ENCODE results near the gene METTL21A. TPM values are rescaled to one million over a fixed set of nuclear protein-coding genes. Genes with fewer than 3 reads are reported as not detected.

METTL21A gene
- total and polyA plus RNA-seq, 2 donors (not counting 1 experiment from before 2014, with no cell fraction given), result 9.4 to 11.4 TPM

- Histone ChIP-seq H4K20me1 (ENCODE audit: control insufficient read depth, extremely low read depth, insufficient read depth, low read length) (no peaks in the 10 kb centered on the region), H2AFZ (ENCODE audit: low read length) (no peak overlapping the region), H3K27me3 (ENCODE audit: control insufficient read depth, insufficient read depth, low read length) (no peaks in the 10 kb centered on the region), H3K79me2 (ENCODE audit: control insufficient read depth, insufficient read depth, low read length) (no peaks in the 10 kb centered on the region), H3K4me2 (ENCODE audit: extremely low read depth, insufficient read depth, low read length) (no peak overlapping the region), H3K9ac (ENCODE audit: insufficient read depth, low read length) (no peak overlapping the region), H3K4me1 (ENCODE audit: control insufficient read depth, extremely low read depth, insufficient read depth, low read length) (peaks cover 12% of the 10 kb centered on the region), H3K9me3 (ENCODE audit: control insufficient read depth, insufficient read depth, low read depth, low read length) (no peaks in the 10 kb centered on the region), H3K4me3 (replicated peaks in 1 of 4; ENCODE audit: control extremely low read depth in 1 of 4, insufficient read depth in 1 of 4, low read depth in 3 of 4, low read length in 4 of 4) (no peak overlapping the region), H3K36me3 (ENCODE audit: control insufficient read depth, insufficient read depth, low read length) (no peaks in the 10 kb centered on the region), H3K27ac (ENCODE audit: insufficient read depth, low read length) (peak overlapping the region; percentile 87)
- peak; percentile 46 to 66 for DNase-seq (ENCODE audit: low read depth in 2 of 2)
- TF ChIP-seq CTCF (conservative IDR thresholded peaks at IDR 0.05 in 1 of 2, IDR thresholded peaks at IDR 0.05 in 1 of 2; ENCODE audit: low read depth in 1 of 2, low read length in 2 of 2), result no peak
- no peak for TF ChIP-seq EZH2 (IDR thresholded peaks at IDR 0.05; ENCODE audit: low read length, missing control alignments)
Observed at GRCh38 chr2:207616185-207616584, 9.0 kb downstream of the METTL21A start.

- TF ChIP-seq EZH2 (IDR thresholded peaks at IDR 0.05; ENCODE audit: low read length, missing control alignments), result no peak
- TF ChIP-seq CTCF (conservative IDR thresholded peaks at IDR 0.05 in 1 of 2, IDR thresholded peaks at IDR 0.05 in 1 of 2; ENCODE audit: low read depth in 1 of 2, low read length in 2 of 2), result no peak
- H3K79me2 ChIP-seq (ENCODE audit: control insufficient read depth, insufficient read depth, low read length), result no peaks in the 10 kb centered on the region
- no peak for DNase-seq (ENCODE audit: low read depth in 2 of 2)
Observed at GRCh38 chr2:207614824-207615223, 10.4 kb downstream of the METTL21A start.

GRCh38 chr2:207612714-207613113 is 12.5 kb downstream of the METTL21A start:
- H2AFZ ChIP-seq (ENCODE audit: low read length), result no peak overlapping the region
- H3K27me3 ChIP-seq (ENCODE audit: control insufficient read depth, insufficient read depth, low read length), result no peaks in the 10 kb centered on the region
- H3K36me3 ChIP-seq (ENCODE audit: control insufficient read depth, insufficient read depth, low read length), result no peaks in the 10 kb centered on the region
- peaks cover 8% of the 10 kb centered on the region for H3K4me1 ChIP-seq (ENCODE audit: control insufficient read depth, extremely low read depth, insufficient read depth, low read length)
- H3K79me2 ChIP-seq (ENCODE audit: control insufficient read depth, insufficient read depth, low read length), result no peaks in the 10 kb centered on the region
- H4K20me1 ChIP-seq (ENCODE audit: control insufficient read depth, extremely low read depth, insufficient read depth, low read length), result no peaks in the 10 kb centered on the region
- TF ChIP-seq CTCF (conservative IDR thresholded peaks at IDR 0.05 in 1 of 2, IDR thresholded peaks at IDR 0.05 in 1 of 2; ENCODE audit: low read depth in 1 of 2, low read length in 2 of 2) (no peak), EZH2 (IDR thresholded peaks at IDR 0.05; ENCODE audit: low read length, missing control alignments) (no peak)
- no peak overlapping the region for H3K9ac ChIP-seq (ENCODE audit: insufficient read depth, low read length)
- no peaks in the 10 kb centered on the region for H3K9me3 ChIP-seq (ENCODE audit: control insufficient read depth, insufficient read depth, low read depth, low read length)
- DNase-seq (ENCODE audit: low read depth in 2 of 2), result no peak
- H3K27ac ChIP-seq (ENCODE audit: insufficient read depth, low read length), result no peak overlapping the region
- no peak overlapping the region for H3K4me2 ChIP-seq (ENCODE audit: extremely low read depth, insufficient read depth, low read length)
- H3K4me3 ChIP-seq (replicated peaks in 1 of 4; ENCODE audit: control extremely low read depth in 1 of 4, insufficient read depth in 1 of 4, low read depth in 3 of 4, low read length in 4 of 4), result no peak overlapping the region

More at GRCh38 chr2:207614824-207615223, 10.4 kb downstream of the METTL21A start:
- no peak overlapping the region for H3K4me3 ChIP-seq (replicated peaks in 1 of 4; ENCODE audit: control extremely low read depth in 1 of 4, insufficient read depth in 1 of 4, low read depth in 3 of 4, low read length in 4 of 4)
- H3K36me3 ChIP-seq (ENCODE audit: control insufficient read depth, insufficient read depth, low read length), result no peaks in the 10 kb centered on the region
- H3K27ac ChIP-seq (ENCODE audit: insufficient read depth, low read length), result no peak overlapping the region
- H3K9ac ChIP-seq (ENCODE audit: insufficient read depth, low read length), result no peak overlapping the region
- H4K20me1 ChIP-seq (ENCODE audit: control insufficient read depth, extremely low read depth, insufficient read depth, low read length), result no peaks in the 10 kb centered on the region
- no peak overlapping the region for H2AFZ ChIP-seq (ENCODE audit: low read length)
- no peaks in the 10 kb centered on the region for H3K27me3 ChIP-seq (ENCODE audit: control insufficient read depth, insufficient read depth, low read length)
- H3K4me2 ChIP-seq (ENCODE audit: extremely low read depth, insufficient read depth, low read length), result no peak overlapping the region
- H3K4me1 ChIP-seq (ENCODE audit: control insufficient read depth, extremely low read depth, insufficient read depth, low read length), result peaks cover 12% of the 10 kb centered on the region
- no peaks in the 10 kb centered on the region for H3K9me3 ChIP-seq (ENCODE audit: control insufficient read depth, insufficient read depth, low read depth, low read length)

All from fibroblast of lung (primary cell).